Measurements from ENCODE around the gene NNMT.

GRCh38 chr11:114273890-114274635 lies 22.1 kb upstream of the NNMT start:
- TF ChIP-seq CTCF (IDR thresholded peaks at IDR 0.05 in 8 of 11, conservative IDR thresholded peaks at IDR 0.05 in 3 of 11), result no peak
- no peak for TF ChIP-seq POLR2AphosphoS5 (IDR thresholded peaks at IDR 0.05)
- no peak for TF ChIP-seq POLR2A (IDR thresholded peaks at IDR 0.05)

Data from spleen (tissue), 7 donors.